HFF-Myc (cell line): ENCODE measurements around the gene FAM90A1.
"Not testable (repeated sequence)": the region's sequence is repeated elsewhere in the genome, so short reads cannot be mapped to it uniquely, and the experiment has no call there.

Experiments used
- DNase-seq: peaks from one replicate; pipeline ENCODE4 v3.0.0-alpha.2; 2011; ENCODE audit warnings: low read depth; ENCODE audit errors: extremely low read depth
- H3K4me3 ChIP-seq: replicated peaks from 2 replicates; pipeline ENCODE4 v1.5.1; 2011; ENCODE audit warnings: low read depth, mild to moderate bottlenecking, control low read depth, low read length
- TF ChIP-seq, protein P1 (sequence below): IDR thresholded peaks from 2 replicates; pipeline ENCODE4 v1.5.1; 2012; ENCODE audit warnings: mild to moderate bottlenecking, low read depth, low read length, control low read depth; ENCODE audit errors: missing control alignments

FAM90A1 gene

DNA sequence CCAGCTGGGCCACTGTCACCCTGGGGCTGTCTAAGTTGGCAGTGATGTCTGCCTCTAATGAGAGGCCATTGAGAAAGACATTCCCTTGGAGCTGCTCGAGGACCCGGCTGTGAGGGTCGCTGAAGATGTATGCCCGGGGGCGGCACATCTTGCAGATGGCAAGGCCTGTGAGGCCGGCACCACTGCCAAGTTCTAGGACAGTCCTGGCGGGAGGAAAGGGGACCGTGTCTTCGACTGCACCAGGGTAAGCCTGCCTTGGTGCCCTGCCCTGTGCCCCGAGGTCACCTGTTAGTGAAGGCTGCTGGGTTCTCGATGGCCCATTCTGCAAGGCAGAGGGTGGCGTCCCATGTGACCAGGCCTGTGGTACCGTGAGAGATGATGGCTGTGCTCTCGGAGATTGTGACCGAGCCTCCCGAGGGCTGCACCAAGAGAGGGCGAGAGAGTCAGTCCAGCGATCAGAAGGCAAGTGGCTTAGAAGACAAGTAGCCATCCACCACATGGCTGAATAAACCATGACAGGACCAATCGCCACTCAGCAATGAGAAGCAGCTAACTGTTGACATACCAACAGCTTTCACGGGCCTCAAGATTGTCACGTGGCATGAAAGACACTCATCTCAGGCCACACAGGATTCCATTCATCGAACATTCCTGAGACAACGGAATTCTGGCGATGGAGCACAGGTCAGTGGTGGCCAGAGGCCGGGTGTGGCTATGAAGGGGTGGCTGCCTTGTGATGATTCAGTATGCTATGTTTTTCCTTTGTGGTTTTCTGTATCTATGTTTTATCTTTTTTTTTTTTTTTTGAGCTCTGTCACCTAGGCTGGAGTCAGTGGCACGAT, 8.1 kb upstream of the FAM90A1 start:
- not testable (repeated sequence) for H3K4me3 ChIP-seq, DNase-seq

DNA sequence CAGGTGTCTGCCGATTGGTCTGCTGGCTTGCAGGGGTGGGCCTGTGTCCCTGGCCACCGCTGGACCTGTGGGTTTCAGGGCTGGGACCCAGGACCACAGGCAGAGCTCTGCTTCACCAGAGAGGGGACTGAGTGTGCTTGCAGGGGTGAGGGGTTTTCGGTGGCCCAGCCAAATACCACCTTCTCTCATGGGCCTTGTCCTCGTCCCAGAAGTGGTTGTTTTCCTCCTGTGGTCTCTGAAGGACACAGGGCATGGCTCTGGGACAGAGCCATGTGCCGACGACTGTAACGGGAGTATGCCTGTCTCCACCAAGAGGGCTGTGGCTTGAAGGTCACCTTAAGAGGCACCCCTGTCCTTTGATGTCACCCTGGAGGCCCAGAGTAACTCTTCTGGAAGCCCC, 7.3 kb upstream of the FAM90A1 start:
- H3K4me3 ChIP-seq, DNase-seq: not testable (repeated sequence)

DNA sequence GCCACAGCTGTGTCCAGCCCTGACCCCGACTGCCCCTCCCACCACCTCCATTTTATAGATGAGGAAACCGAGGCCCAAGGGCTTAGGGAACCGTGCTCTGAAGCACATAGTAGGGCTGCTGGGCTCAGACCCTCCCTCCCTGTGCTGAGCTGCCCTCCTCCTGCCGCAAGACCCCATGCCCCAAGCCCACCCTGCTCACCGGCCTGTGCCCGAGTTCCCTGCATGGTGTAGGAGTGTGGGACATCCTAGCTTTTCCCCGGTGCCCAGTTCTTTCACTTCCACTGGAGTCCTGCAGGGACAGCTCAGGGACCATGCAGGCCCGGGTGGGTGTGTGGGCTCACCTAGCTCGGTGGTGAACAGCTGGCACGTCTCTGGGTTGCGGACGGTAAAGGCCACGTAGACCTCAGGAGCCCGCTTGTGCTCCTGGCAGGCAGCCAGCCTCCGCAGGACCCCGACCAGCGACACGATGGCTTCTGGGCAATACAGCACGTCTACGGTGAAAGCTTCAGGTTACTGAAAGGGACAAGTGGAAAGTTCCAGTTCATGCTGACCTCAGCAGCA, 6.6 kb upstream of the FAM90A1 start:
- DNase-seq, H3K4me3 ChIP-seq: not testable (repeated sequence)

DNA sequence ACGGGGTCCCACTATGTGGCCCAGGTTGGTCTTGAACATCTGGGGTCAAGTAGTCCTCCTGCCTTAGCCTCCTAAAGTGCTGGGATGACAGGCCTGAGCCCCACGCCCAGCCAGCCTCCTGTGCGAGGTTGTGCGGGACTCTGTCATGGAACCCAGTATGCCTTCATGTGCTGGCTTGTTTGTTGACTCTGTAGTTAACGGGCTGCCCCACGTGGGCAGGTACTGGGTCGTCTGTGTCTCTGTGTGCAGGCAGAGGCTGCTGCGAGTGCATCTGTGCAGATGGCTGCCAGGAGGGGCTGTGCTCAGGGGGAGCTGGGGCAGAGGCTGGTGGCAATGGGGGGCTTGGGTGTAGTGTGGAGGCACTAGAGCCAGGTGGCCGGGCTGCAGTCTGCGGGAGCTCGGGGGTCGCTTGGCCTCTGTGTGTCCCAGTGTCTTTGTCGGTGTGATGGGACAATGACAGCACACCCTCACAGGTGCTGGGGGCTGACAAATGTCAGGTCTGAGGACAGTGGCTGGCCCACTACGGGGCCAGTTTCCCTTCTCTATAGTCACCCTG, 6.0 kb upstream of the FAM90A1 start:
- DNase-seq, H3K4me3 ChIP-seq: not testable (repeated sequence)

DNA sequence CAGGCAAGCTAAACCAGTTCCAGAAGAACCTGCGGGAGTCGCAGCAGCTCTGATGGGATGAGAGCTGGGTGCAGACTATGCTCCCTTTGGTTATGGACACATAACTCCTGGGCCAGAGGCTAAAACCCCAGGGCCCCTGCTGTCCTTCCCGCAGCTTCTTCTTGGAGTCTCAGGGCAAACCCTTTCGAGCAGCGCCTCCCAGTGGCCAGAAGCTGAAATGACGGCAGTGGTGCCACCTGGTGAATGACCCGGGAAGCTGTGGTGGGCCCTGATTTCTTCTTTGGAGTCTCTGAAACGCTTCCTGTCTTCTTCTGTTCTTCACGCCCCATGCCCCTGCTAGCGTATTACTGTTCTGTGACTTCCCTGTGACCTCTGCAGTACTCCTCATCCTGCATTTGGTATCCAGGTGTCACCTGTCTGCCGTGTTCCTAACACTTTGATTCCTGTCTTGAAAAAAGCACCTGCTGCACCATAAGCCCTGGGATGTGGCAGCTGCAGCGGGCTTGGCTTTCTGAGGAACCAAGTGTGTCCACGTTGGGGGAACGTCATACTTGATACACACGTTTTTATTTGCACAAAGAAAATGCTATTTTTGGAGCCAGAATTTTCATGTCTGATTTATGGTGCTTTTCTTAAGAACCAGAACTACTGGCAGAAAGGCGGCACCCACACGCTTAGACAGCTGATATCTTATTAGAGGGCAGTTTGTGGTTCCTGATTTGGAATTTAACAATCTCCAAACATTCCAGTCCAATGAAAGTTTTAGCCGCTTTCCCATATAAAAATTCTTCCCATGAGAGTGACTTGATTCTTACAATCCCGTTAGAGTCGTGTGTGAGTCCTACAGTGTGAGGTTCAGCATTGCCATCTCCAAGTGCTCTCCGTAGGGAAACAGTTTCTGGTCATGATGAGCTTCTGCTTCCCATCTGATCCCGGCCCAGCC, 4.5 kb upstream of the FAM90A1 start:
- H3K4me3 ChIP-seq, result not testable (repeated sequence)
- TF ChIP-seq, protein P1, sequence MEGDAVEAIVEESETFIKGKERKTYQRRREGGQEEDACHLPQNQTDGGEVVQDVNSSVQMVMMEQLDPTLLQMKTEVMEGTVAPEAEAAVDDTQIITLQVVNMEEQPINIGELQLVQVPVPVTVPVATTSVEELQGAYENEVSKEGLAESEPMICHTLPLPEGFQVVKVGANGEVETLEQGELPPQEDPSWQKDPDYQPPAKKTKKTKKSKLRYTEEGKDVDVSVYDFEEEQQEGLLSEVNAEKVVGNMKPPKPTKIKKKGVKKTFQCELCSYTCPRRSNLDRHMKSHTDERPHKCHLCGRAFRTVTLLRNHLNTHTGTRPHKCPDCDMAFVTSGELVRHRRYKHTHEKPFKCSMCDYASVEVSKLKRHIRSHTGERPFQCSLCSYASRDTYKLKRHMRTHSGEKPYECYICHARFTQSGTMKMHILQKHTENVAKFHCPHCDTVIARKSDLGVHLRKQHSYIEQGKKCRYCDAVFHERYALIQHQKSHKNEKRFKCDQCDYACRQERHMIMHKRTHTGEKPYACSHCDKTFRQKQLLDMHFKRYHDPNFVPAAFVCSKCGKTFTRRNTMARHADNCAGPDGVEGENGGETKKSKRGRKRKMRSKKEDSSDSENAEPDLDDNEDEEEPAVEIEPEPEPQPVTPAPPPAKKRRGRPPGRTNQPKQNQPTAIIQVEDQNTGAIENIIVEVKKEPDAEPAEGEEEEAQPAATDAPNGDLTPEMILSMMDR, result peak; percentile 63
- DNase-seq, result peak; percentile 40

DNA sequence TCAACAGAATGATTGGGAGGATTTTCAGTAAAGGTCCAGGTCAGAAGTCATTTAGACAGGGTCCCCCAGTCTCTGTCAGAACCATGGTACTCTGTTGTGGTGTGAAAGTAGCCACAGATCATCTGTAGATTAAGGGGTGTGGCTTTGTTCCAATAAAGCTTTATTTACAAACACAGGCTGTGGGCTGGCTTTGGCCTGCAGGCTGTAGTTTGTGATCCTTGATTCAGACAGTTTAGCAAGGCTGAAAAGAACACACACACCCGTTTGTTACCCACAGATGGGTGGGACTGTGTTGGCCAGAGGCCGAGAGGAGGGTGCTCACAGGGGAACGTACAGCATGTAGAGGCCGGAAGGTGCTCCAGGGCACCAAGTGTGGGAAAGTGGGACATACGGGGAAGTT, 3.6 kb upstream of the FAM90A1 start:
- not testable (repeated sequence) for DNase-seq

DNA sequence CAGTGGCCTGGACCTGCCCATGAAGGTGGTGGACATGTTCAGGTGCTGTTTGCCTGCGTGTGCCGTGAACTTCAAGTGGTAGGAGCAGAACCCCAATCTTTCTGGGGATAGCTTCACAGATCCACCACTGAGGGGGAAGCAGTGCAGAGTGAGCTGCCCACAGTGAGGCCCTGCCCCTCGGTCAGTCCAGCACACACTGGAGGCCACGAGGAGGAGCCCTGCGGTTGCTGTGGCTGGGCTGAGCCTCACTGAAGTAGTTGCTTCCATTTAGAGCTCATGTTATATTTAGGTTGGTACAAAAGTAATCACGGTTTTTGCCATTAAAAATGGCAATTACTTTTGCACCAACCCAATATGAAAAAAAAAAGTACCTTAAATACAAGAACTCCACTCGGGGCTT, 2.1 kb upstream of the FAM90A1 start:
- not testable (repeated sequence) for H3K4me3 ChIP-seq, DNase-seq

More for the DNA sequence above, 3.6 kb upstream of the FAM90A1 start:
- not testable (repeated sequence) for H3K4me3 ChIP-seq

DNA sequence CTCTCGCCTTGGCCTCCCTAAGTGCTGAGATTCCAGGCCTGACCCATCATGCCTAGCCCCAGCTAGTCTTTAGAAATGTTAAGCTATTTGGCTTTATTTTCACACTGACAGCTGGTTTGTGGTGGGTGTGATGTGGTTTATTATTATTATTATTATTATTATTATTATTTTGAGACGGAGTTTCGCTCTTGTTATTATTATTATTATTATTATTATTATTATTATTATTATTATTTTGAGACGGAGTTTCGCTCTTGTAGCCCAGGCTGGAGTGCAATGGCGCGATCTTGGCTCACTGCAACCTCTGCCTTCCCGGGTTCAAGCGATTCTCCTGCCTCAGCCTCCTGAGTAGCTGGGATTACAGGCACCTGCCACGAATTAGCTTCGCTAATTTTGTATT, 1.2 kb upstream of the FAM90A1 start:
- H3K4me3 ChIP-seq, result peak overlapping the region; percentile 44; the same call in 1 of the 2 replicates
- not testable (repeated sequence) for DNase-seq

DNA sequence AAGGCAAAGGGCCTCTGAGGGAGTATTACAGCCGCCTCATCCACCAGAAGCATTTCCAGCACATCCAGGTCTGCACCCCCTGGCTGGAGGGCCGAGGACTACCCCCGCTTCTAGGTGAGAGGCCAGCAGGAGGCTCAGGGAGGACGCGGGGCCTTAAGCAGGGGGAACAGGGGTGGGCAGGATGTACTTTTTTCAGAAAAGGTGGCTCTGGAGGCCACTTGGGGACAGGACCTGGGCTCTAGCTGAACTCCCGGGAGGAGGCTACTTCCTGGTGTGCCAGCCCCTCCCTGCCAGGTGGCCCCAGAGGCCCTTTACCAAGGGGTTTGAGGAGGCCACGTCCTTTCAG, 287 bp upstream of the FAM90A1 start:
- peak overlapping the region; percentile 44 for H3K4me3 ChIP-seq
- DNase-seq, result not testable (repeated sequence)

DNA sequence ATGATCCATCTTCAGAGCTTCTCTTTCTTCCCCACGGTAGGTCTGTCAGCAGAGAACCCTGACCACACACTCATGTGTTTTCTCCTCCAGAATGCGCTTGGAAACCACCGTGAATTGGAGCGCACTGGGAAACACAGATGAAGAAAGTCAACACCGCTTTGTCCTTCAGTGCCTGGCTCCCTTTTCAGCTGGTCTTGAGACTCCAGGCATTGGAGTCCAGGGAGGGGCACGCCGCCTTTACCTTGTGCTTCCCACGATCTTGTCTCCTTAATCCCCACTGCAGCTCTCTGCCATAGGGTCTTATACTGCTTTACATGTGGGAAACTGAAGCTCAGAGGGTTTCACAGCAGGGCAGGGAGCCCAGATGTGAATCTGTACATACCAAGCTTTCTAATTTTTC, 1.1 kb downstream of the FAM90A1 start:
- DNase-seq, result no peak
- no peak overlapping the region for H3K4me3 ChIP-seq
- TF ChIP-seq, protein P1, result no peak

DNA sequence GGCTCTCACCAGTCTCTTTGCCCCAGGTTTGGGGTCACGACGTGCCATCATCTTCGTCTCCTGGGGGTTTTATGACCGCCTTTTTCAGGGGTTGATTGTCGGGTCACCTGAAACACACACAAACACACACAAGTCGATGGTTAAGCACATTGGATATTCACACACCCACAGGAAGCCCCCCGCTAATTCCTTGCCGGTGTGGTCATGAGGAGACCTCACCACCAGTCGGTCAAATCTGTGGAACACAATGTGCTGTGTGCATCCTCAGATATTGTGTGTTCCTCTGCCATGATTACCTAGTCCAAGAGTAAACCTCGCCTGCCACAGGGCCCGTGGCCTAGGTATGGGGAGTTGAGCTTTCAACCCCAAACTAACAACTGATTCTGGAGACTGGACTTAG, 2.6 kb downstream of the FAM90A1 start:
- not testable (repeated sequence) for DNase-seq, H3K4me3 ChIP-seq

DNA sequence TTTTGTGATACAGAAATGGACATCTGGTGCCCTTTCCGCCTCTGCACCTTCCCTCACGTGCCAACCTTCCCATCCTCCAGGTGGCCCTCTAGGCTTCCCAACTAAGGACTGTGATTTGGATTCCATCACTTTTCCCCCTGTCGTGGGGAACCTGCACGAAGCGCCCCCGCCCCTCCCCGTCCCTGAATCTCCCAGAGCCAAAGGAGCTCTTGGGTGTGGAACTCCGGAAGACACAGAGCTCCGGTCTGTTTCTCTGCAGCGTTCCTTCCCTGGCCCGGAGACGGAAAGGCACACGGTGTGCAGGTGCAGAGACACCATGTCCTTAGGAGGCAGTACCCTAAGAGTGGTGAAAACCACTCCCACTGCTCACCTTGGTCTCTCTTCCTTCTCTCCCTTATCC, 3.8 kb downstream of the FAM90A1 start:
- DNase-seq, H3K4me3 ChIP-seq: not testable (repeated sequence)

DNA sequence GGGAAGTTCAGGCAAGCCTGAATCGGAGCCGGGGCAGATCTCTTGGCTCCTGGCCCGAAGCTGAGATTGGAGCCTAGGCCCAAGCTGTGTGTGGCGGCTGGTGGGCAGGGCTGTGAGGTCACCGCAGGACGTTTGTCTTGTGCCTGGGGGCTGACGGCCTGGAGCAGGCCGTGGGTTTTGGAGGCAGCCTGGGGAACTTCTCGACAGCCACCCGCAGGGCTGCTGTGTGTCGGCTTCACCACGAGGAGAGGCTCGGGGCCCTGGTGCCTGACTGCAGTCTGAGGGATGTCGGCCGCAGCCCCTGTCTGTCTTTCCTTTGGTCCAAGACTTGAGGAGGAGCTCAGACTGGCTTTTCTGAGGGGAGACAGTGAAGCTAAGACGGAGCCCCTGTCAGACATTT, 5.1 kb downstream of the FAM90A1 start:
- not testable (repeated sequence) for DNase-seq, H3K4me3 ChIP-seq

DNA sequence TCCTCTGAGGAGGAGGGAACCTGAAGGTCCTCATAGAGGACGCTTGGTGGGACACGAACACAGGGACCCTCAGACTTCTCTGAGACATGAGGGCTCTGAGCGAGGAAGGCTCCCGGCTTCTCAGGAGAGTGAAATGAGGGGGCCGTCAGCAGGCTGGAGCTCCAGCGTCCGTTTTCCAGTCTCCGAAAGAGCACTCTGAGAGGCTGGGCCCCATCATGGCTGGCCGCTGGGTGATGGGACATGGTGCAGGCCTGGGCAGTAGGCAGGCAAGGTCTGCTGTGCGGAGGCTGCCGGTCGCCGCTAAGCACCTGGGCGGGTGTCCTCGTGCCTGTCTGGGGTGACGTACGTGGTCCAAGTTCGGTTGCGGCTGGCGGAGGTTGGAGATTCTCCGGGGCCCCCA, 5.6 kb downstream of the FAM90A1 start:
- not testable (repeated sequence) for H3K4me3 ChIP-seq, DNase-seq

DNA sequence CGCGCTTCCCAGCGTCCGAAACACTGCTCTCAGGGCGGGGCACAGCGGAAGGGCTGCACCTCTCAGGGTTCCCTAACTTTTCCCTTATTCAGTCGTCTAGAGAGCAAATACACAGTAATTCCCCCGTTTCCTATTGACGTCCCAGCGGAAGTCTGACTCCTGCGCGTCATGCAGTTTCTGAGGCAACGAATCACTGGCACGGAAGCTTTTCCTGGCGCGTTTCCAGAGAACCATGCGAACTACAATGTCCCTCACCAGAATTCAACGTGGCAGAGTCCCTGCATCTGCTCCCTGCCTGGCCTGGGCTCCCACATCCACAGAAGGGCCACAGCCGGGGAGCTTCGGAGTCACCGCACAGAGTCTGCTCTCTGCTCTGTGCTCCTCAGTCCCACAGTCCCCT, 6.0 kb downstream of the FAM90A1 start:
- H3K4me3 ChIP-seq, DNase-seq: not testable (repeated sequence)
